Esophagus squamous epithelium (tissue), 4 donors: ENCODE measurements around the gene ZNF181.

Experiments
- POLR2A ChIP-seq, 4 donors: fragments of 450-650 bp; IDR thresholded peaks; one replicate each; pipeline ENCODE4 v1.6.1; 2017; ENCODE audit warnings: antibody characterized with exemption in 4 of 4, mild to moderate bottlenecking in 4 of 4, moderate library complexity in 3 of 4
- TF ChIP-seq, protein P1 (sequence below), 6 experiments: fragments of 450-650 bp in 4 of 6; fragments of 200-600 bp in 2 of 6; sonication (generic) in 2 of 6; IDR thresholded peaks; one replicate each; pipeline ENCODE4 v1.5.1; 2016 to 2019; ENCODE audit warnings: antibody characterized with exemption in 6 of 6, mild to moderate bottlenecking in 4 of 6, moderate library complexity in 4 of 6

DNA sequence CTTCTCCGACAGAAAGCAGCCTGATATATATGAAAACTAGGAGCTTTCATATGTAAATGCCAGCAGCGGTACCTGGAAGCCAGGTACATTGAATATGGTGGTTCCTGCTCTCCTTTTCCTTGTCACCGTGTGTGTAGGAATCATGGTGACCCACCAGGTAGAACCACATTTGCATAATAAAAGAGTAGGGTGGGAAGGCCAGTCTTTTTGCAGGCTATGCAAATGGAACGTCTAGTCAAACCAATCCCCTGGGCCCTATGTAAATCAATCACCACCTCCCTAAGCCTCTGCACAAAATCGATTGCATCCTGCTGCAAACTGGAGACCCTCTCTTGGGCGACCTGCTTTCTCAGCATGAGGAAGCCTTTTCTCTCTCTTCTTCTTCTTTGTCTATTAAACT, 22.2 kb upstream of the ZNF181 start:
- TF ChIP-seq, protein P1, sequence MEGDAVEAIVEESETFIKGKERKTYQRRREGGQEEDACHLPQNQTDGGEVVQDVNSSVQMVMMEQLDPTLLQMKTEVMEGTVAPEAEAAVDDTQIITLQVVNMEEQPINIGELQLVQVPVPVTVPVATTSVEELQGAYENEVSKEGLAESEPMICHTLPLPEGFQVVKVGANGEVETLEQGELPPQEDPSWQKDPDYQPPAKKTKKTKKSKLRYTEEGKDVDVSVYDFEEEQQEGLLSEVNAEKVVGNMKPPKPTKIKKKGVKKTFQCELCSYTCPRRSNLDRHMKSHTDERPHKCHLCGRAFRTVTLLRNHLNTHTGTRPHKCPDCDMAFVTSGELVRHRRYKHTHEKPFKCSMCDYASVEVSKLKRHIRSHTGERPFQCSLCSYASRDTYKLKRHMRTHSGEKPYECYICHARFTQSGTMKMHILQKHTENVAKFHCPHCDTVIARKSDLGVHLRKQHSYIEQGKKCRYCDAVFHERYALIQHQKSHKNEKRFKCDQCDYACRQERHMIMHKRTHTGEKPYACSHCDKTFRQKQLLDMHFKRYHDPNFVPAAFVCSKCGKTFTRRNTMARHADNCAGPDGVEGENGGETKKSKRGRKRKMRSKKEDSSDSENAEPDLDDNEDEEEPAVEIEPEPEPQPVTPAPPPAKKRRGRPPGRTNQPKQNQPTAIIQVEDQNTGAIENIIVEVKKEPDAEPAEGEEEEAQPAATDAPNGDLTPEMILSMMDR (IDR thresholded peaks at IDR 0.05) = no peak
- no peak for TF ChIP-seq POLR2A (IDR thresholded peaks at IDR 0.05)
